DMS153 treated with DMSO at 0.1 percent for 48 hours (cell line): ENCODE data around the gene GPR17.

Experiments used
- DNase-seq: peaks from one replicate; lab custom pipeline; 2025; ENCODE audit not compliant: unreplicated experiment; lab: John Stamatoyannopoulos, UW

Gene GPR17

DNA sequence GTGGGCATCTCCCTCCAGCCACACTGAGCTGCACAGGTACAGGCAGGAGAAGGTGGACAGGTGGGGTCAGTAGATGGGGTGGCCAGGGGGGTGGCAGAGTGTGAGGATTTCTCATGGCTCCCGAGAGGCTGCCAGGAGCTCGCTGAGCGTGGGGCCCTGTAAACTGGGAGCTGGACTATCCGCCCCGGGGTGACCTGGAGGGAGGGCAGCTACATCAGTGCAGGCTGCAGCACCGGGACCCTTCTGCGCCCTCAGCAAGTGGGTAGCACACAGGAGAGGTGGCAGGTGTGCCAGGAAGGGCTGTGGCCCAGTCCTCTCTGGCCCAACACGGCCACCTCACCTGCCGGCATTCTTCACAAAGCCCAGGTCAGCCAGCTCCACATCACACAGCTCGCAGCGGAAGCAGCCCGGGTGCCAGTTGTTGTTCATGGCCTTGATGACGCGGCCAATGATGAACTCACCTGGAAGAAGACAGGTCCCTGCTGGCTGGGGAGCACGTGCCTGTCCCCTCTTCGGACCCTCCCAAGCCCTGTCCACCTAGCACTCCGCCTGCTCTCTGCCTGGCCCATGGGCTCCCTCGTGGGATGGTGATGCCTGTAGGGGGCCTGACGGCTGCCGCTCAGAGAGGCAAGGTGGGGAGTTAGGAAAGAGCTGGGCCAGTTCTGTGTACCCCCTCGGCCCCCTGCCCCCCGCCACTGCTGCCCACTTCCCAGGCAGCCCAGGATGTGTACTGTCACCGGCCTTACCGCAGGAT lies 8.3 kb downstream of the GPR17 start:
- DNase-seq: no peak

DNA sequence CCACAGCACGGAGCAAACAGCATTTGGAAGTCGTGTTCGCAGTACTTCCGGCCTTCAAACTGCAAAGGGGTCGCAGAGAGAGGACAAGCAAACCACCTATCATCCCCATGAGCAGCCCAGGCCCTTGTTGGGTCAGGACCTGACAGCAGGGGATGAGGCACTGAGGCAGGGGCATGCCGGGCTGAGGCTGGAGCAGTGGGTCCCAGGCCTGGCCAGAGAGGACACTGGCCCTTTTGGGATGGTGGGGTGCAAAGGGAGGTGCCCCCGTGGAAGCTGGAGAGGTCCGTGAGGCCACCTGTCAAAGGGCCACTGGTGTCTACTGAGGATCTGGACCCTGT lies 8.9 kb downstream of the GPR17 start:
- DNase-seq: no peak

DNA sequence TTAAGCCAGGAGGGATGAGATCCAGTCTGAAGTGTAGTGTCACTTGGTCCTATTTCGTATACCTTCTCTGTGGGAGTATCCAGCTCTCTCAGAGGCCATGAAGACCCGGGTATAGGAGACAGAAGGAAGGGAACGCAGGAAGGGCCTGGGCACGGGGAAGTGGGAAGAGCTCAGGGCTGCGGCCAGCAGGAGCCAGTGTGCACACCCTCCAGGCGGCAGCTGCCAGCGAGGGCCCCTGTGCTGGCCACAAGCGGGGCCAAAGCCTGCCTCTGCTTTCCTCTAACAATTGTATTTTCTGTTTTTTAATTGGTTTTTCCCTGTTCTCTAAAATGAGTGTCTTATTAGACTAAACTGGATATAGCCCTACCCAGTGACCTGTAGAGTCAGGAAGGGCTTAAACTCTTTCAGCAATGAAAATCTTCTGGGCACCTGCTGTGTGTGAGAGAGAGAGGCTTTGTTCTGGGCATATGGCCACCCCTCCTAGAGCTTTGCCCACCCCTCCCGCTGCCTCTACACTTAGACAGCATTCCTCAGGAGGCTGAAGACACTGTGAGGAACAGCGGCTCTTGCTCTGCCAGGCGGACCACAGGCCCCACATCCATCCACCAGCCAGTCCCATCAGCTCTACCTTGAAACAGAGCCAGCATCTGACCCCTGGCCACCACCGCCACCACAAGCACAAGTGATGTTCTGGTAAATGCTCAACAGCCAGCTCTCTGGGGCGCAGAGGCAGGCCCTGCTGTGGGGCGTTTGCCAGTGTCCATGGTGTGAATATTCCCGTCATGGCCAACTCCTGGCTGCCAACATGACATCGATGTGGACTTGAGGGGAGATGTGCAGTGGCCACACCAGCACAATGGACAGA lies 9.5 kb downstream of the GPR17 start:
- no peak for DNase-seq

DNA sequence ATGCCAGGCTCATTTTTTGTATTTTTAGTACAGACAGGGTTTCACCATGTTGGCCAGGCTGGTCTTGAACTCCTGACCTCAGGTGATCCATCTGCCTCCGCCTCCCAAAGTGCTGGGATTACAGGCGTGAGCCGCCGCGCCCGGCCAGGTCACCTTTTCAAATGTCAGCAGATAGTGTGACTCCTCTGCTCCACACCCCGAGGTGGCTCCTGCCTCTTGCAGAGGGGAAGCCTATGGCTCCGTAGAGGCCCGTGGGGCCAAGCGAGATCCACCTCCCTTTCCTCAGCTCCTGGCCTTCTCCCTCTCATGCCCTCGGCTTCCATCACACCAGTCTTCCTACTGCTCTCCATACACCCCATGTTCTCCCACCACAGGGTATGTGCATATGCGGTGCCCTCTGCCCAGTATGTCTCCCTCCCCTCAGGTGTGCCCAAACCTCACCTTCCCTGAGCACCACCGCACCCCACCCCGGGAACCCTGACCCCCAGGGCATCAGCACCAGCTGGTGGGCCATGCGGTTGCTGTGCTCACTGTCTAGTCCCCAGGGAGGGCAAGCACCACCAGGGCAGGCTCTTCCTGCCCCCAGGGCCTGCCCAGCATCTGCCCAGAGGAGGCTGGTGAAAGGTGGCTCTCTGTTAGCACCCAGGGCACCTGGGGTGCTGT lies 10.7 kb downstream of the GPR17 start:
- no peak for DNase-seq

DNA sequence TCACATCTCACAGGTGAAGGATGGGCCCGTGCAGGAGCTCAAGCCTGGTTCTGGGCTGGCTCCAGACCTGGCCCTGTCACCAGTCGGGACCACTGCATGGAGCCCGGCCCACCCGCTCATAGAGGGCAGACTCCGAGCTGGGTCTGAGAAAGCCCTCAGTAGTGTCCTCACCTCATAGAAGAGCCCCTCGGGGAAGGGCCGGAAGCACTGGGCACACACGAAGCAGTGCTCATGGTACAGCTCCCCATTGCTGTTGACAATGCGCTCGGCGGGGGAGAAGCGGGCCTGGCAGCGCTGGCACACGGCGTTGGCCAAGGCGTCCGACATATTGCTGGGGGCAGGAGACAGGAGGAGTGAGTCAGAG lies 11.3 kb downstream of the GPR17 start:
- DNase-seq: no peak

DNA sequence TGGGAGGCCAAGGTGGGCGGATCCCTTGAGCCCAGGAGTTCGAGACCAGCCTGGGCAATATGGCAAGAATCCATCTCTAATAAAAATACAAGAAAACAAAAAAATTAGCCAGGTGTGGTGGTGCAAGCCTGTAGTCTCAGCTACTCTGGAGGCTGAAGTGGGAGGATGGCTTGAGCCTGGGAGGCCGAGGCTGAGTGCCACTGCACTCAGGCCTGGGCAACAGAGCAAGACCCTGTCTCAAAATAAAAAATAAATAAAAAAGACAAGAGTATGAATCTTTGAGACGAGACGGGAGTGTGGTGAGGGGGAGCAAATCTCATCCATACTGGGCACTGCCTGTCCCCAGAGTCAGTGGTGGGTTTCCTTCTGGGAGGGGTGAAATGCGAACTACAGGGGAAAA lies 12.2 kb downstream of the GPR17 start:
- no peak for DNase-seq

DNA sequence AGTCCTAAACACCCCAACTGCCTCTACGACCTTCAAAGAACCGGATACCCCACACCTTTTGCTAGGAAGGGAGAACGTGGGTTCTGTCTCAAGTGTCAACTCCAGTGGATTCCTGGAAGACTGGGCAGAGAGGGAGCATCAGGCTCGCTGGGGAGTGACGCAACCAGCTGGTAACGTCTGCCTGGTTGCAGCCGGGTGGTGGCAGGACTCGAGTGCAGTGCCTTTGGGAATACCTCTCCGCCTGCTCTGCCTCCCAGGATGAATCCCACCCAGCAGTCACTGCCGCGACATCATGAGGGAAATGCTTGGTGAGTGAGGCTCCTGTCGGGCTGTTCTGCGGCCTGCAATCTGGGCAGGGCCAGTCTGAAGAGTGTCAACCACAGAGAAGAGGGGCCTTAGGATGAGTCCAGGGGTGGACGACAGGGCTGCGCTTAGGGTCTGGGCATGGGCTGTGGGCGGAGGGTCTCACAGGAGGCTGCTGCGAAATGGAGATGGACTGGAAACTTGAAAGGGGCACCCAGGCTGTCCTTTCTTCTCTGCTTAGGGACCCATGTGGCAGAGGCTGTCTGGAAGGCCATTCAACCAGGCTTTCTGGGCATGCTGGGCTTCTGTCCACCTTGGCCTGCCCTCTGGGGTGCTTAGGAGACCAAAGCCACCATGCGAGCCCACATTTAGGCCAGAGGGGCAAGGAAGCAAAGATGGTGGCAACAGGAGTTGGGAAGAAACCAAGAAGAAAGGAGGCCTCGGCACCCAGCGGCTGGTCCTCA lies 12.9 kb downstream of the GPR17 start:
- no peak for DNase-seq

DNA sequence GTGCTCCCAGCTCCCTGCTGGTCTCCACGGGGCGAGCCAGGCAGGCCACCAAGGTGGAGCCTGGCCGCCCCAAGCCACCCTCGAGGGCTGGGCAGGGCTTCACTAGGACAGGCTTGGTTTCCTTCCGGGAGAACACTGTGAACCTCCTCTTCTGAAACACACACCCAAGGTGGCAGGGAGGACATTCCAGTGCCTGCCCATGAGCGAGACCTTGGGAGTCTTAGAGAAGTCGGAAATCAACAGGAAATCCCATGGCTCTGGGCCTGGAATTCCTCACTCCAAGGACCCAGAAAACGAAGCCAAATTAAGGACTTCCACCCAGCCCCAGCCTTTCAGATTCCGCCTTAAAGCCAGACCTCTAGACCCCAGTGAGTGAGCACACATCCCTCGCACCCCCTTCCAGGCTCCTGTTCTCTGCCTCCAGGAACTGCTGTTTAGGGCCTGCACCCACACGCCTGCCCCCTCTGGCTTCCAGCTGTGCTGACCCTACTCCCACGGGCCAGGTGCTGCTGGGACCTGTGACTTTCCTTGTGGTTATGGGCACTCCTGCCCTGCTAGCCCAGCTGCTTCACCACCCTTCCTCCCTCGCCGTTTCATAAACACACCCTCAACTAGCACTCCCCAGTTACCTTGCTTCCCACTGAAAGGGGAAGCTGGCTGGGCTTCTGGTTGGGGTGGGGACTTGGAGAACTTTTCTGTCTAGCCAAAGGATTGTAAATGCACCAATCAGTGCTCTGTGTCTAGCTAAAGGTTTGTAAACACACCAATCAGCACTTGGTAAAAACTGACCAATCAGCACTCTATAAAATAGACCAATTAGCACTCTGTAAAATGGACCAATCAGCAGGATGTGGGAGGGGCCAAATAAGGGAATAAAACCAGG lies 13.7 kb downstream of the GPR17 start:
- no peak for DNase-seq

DNA sequence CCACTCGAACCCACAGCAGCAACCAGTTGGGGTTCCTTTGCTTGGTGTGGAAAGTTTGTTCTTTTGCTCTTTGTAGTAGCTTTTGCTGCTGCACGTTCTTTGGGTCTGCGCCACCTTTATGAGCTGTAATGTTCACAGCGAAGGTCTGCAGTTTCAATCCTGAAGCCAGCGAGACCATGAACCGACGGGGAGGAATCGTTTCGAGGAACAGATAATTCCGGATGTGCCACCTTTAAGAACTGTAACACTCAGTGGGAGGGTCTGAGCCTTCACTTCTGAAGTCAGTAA lies 14.3 kb downstream of the GPR17 start:
- no peak for DNase-seq

DNA sequence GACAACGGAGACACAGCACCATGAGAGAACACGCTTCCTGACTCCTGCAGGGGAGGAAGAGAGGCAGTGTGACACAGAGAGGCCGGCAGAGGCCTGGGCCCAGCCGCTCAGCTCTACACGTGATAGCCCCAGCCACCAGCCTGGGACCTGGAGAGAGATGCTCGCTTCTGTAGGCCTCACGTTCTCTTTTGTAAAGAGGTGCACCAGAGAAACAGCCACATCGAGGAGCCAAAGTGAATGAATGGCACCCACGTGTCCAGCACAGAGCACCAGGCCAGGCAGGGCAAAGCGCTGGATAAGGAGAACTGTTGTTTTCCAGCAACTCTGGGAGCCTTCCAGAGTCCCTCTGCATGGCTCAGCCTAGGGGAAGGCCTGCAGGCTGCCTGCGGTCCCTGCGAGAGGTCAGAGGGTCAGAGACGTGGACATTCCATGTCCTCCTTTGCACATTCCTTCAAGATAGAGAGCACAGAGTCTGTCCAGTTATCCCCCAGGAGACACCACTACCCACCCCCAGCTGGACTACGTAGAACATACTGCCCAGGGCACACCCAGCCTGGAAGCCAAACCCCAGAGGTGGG lies 15.2 kb downstream of the GPR17 start:
- no peak for DNase-seq

DNA sequence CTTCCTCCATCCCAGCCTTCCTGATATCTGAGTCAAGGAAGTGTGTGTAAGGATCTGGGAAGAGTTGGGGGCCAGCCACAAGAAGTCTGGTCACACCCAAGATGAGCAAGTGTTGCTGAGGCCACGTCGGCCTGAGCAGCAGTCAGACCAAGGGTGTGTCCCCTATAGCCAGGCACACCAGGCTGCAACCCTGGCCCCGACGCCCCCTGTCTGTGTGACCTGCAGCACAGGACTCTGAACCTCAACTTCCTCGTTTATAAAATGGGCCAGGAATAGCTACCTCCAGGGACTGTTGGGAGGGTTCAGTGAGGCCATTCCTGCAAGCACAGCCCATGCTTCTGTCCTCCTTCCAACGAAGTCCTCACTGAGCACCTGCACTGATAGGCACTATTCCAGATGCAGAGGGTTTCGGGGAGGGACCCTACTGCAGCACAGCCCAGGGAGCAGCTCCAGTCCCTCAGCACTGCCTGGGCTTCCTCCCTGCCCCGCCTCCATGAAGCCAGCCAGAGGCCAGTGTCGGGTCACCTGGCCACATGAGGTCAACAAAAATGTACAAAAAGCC lies 16.1 kb downstream of the GPR17 start:
- DNase-seq: no peak

DNA sequence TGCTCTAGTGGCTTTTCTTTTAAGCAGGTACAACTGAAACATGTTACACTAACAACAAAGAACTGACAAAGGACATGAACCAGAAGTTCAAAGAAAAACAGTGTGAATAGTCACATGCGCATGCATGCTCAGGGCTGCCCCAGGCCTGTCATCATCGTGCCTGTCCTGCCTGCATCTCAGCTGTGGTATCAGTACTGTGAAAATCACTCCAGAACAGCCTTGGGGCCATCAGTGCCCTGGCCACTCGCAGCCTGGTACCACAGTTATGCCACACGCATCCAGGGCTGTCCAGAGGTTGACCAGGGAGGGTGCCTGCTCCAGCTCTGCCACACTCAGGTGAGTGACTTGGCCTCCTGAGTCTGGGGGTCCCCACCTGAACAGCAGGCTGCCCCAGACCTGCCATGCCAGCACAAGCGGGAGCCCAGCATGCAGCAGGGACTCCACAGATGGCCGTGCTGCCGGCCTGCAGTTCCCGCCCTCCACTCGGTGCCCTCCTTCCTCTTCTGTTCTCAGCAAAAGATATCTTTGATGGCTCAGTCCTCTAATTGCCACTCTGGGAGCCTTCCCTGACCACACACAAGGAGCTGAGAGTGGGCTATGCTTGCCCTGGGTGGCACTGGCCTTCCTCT lies 17.1 kb downstream of the GPR17 start:
- DNase-seq: no peak

DNA sequence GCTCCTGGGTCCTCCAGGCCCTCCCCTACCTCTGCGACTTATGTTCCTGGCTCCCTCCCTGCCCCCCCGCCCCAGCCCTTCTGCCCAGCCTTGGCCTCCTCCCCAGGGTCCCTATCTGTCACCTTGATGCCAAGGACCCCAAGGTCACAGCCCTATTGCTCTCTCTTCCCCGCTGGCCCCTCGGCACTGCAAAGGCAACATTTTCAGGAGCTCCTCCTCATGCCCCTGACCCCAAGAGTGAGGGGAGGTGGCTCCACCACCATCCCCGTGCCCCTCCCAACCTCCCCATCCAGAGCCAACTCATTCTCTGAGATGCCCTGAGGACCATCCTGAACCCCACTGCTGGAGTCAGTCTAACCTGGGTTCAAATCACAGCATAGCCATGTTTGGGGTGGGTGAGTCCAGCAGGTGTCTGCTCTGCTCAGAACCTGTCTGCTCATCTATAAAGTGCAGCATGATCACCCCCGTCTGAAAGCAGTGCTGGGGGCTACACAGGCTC lies 17.7 kb downstream of the GPR17 start:
- no peak for DNase-seq

DNA sequence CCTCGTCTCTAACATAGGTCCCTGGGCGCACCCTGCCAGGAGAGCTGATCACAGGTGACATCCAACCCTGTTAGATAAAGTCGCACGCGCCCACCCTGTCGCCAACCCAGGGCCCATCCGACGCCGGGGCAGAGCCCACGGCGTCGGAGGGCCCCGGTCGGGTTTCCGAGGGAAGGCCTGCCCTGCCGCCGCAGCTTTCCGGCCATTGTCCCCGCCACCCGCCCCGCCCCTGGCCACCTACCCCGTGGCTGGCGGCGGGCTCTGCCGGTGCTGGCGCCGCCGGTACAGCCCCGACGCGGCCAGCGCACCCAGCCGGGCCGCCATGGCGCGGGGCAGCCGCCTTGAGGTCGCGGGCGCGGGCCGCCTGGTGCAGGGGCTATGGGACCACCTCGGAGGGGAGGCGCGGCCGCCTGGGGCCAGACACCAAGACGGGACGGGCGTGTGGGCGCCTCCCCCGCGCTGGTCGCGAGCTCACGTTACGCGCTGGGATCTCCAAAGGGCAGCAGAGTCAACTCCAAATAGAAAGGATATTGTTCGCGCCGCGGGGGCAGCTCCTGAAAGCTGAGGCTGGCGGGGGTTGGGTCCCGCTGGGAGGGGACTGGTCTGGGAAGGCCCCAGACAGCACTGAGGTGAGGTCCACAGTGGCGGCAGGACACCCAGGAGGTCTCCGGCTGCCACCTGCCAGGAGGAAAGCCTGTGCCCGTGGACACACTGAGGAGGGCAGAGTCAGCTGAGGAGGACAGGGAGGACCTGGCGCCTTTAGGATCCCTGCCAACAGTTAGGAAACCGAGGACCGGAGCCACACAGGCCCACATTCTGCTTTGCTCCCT lies 18.3 kb downstream of the GPR17 start:
- DNase-seq: no peak

DNA sequence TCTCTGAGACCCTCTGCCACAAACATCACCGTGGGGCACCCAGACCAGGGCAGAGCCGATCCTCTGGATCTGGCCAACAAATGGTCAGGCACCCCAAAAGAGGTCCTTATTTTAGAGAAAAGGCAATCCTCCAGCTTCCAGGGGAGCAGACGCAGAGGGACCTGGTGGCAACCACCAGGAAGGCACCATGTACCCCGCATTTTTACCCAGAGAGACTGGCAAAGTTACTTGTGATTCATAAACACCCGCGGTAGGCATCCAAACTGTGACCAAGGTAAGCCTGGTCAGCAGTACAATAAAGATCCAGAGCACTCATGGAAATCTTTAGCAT lies 18.9 kb downstream of the GPR17 start:
- DNase-seq: no peak

DNA sequence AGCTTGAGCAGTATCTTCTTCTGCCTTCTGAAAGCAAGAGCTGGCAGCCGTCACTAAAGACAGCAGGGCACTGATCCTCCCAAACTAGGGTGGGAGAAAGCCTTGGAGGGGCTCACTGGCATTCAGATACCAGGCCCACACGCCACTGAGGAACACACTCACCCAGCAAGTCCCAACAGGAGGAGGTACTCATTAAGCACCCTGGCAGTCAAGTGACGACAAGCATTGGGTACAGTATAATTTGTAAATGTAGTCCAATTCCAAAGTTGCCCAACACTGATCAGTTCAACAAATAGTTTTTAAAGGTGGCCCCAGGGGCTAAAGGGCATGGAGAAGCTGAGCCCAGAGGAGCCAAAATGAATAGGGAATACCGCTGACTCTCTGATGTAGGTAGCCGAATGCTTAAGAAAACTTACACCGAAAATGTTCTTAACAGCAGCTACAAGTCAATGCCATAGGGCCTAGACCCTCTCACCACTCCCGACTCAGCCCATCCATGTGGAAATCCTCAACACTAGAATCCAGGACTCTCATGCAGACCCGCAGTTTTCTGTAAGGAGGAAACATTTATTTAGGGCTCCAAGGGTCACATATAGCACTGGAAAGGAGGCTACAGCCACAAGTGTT lies 19.4 kb downstream of the GPR17 start:
- DNase-seq: no peak

DNA sequence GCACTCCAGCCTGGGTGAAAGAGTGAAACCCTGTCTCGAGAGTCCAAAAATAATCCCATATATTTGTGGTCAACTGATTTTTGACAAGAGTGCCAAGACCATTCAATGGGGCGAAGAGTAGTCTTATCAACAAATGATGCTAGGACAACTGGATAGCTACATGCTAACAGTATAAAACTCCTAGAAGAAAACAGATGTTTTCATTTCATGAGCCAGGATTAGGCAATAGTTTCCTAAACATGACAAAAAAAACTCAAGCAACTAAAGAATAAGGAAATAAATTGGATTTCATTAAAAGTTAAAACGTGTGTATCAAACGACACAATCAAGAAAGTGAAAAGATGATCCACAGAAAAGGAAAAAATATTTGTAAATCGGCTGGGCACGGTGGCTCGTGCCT lies 23.1 kb downstream of the GPR17 start:
- no peak for DNase-seq
